Left renal cortex interstitium (tissue), 4 donors: ENCODE data around the gene SLC9A3. TPM values are rescaled to one million over a fixed set of nuclear protein-coding genes. Genes with fewer than 3 reads are reported as not detected.
A peak's percentile ranks its signal among the peaks of the same experiment; 100 is the strongest.

Experiments
- DNase-seq, 4 donors: peaks; one replicate each; pipeline ENCODE4 v3.0.0-alpha.2; 2013; ENCODE audit warnings: low read depth in 4 of 4, low spot score in 2 of 4, missing footprints in 1 of 4
- polyA plus RNA-seq, 4 donors: library from polyadenylated mRNA; unstranded; fragments of 120-200 nt; gene quantifications; one replicate each; pipeline ENCODE4 v1.2.1, GENCODE V29; 2013; ENCODE audit not compliant: insufficient read length in 4 of 4

The SLC9A3 gene
- polyA plus RNA-seq, 4 donors = 39.7 to 60.5 (median 52.2) TPM

- no peak for DNase-seq
These were observed 76.0 kb downstream of the SLC9A3 start for GRCh38 chr5:448061-448765.

DNA sequence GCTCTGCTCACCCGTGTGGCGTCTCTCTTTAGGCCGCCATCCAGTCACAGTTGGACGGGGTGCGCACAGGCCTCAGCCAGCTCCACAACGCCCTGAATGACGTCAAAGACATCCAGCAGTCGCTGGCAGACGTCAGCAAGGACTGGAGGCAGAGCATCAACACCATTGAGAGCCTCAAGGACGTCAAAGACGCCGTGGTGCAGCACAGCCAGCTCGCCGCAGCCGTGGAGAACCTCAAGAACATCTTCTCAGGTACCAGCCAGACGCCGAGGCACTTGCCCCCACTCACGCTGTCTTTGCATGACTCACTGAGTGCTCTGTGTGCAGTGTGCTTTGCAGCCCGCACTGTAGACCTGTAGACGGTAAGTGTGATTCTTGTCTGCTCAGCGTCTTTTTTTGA, 76.7 kb downstream of the SLC9A3 start:
- DNase-seq = no peak

DNA sequence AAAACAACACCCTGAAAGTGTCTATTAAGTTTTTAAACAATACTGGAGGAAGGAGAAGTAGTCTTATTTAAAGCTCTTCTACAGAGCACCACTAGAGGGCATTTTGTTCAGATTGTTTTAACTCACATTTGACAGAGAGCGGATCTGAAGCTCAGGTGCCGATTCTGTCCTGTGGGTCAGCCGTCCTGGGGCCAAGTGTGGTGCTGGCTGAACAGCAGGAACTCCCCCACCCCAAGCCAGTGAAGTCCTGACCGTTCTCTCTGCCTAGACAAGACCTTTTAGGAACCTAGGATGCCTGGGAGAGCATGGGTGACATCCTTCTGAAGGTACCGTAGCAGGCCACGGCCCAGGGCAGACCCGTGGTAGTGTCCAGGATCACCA, 77.4 kb downstream of the SLC9A3 start:
- no peak for DNase-seq

DNA sequence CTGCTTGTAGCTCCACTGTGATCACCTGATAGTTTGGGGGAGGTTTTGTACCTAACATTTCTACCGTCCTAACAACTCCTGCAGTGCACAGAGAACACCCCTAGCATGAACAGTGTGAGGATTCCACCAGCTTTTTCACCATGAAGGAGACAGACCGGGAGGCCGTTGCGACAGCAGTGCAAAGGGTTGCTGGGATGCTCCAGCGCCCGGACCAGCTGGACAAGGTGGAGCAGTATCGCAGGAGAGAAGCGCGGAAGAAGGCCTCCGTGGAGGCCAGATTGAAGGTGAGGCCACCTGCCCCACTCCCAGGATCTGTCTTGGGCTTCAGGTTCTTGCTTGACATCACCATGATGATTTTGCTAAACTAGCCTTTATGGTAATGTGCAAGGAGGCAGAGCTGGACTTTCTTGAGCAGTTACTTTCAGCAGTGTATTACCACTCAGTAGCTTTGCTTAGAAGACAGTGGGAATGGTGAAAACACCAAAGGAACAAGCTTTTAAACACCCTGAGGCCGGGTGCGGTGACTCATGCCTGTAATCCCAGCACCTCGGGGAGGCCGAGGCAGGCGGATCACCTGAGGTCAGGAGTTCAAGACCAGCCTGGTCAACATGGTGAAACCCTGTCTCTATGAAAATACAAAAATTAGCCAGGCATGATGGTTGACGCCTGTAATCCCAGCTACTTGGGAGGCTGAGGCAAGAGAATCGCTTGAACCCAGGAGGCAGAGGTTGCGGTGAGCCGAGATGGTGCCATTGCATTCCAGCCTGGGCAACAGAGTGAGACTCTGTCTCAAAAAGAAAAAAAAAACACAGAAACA, 78.0 kb downstream of the SLC9A3 start:
- no peak for DNase-seq

DNA sequence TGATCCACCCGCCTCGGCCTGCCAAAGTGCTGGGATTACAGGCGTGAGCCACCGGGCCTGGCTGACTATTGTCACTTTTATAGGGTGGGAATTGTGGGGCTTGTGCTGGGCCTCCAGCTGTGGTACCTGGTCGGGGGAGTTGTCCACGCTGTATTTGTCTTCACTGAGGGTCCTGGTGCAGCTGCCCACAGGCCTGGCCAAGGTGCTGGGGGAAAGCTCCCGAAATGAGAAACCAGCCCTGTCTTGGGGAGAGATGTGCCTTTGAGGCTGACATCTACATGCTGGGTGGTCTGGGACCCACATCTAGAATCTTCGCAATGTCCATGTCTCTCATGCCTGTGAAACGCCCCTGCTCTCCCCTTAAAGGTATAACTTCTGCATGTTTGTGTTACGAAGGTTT, 78.7 kb downstream of the SLC9A3 start:
- DNase-seq = no peak

- no peak for DNase-seq
These were observed 80.0 kb downstream of the SLC9A3 start for GRCh38 chr5:444226-444625.

DNA sequence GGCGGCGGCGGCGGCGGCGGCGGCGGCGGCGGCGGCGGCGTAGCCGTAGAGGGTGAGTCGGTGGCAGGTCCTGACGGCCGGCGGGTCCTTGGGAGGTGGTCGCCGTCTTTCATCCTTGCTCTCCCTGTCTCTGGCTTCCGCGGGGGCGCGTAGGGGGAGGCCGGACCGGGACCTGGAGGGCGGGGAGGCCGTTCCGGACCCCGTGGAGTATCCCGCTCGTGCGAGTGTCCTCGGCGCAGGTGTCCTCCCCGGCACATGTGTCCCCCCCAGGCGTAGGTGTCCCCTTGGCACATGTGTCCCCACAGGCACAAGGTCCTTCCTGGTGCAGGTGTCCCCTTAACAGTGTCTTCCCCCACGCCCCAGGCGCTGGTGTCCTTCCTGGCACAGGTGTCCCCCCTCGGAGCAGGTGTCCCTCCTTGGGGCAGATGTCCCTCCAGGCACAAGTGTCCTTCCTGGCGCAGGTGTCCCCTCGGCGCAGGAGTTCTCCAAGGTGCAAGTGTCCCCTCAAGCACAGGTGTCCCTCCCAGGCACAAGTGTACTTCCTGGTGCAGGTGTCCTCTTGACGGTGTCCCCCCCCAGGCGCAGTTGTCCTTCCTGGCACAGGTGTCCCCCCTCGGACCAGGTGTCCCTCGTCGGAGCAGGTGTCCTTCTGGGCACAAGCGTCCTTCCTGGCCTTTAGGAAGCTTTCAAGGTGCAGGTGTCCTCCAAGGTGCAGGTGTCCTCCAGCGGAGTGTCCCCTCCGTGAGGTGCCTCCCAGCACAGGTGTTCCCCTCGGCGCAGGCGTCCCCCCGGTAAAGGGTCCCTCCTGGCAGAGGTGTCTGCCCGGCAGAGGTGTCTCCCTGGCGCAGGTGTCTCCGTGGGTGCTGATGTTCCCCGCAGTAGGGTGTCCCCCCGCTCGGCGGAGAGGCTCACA, 80.8 kb downstream of the SLC9A3 start:
- no peak for DNase-seq

- DNase-seq = peak; percentile 17 to 62 (median 47)
These were observed 81.7 kb downstream of the SLC9A3 start, which contains the start of gene EXOC3 for GRCh38 chr5:442335-443238. TSS of gene EXOC3 (plus strand) at chr5:443176. CDS start at chr5:446206, 3,030 bp downstream.

GRCh38 chr5:441996-442334, 82.3 kb downstream of the SLC9A3 start:
- no peak for DNase-seq

GRCh38 chr5:440401-441201, 83.6 kb downstream of the SLC9A3 start:
- no peak for DNase-seq

DNA sequence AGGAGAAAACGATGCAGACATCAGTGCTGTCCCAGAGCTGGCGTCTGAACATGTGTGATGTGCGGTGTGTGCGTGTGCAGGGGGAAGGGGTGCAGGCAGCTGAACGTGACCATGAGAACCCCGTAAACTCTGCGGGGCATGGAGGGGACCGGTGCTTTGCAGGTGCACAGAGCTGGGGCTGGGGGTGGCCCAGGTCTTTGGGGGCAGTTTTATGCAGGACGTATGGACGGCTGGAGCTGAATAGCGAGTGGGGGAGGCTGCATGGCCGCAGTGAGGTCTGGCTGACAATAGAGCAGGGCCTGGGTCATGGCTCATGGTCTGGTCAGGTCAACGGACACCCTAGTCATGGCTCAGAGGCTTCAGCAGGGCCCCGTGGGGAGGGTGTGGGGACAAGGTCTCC, 84.6 kb downstream of the SLC9A3 start:
- DNase-seq = no peak

- no peak for DNase-seq
These were observed 85.1 kb downstream of the SLC9A3 start for GRCh38 chr5:439181-439580.

GRCh38 chr5:438481-438981, 85.7 kb downstream of the SLC9A3 start:
- DNase-seq = no peak

DNA sequence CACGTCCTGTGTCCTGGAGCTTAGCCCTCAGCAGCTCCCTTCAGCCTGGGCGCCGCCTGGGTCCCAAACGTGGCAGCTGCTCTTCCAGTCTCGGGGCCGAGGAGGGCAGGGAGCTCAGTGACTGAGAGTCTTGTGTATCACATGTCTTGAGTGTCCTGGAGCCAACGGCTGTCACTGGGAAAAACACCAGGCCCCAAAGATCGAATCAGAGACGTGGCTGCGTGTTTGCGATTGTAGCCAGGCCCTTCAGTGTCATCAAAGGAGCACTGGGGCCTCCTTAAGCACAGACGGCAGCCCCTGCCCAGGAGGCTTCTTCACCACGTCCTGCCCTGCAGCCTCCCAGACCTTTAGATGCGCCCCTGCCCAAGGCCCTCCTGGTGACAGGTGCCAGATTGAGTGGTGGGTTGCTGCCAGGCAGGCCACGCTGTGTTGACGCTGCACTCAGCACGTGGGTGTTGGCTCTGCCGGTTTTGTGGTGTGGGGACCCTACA, 86.9 kb downstream of the SLC9A3 start:
- DNase-seq = no peak

DNA sequence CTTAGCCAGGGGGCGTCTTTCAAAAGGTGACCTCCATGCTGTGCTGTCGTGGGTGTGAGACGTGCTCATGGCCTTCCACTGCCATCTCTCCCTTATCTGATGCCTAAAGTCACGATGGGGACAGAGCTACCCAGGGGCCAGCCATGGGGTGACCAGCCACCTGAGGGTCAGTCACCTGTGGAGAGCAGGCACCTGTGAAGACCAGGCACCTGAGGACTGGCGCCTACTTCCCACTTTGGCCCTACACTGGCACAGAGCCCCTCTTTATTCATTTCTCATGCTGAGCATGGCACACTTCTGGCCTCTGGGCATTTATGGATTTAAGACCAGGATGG, 87.6 kb downstream of the SLC9A3 start:
- DNase-seq = no peak

- no peak for DNase-seq
These were observed 88.1 kb downstream of the SLC9A3 start for GRCh38 chr5:435961-436640.

DNA sequence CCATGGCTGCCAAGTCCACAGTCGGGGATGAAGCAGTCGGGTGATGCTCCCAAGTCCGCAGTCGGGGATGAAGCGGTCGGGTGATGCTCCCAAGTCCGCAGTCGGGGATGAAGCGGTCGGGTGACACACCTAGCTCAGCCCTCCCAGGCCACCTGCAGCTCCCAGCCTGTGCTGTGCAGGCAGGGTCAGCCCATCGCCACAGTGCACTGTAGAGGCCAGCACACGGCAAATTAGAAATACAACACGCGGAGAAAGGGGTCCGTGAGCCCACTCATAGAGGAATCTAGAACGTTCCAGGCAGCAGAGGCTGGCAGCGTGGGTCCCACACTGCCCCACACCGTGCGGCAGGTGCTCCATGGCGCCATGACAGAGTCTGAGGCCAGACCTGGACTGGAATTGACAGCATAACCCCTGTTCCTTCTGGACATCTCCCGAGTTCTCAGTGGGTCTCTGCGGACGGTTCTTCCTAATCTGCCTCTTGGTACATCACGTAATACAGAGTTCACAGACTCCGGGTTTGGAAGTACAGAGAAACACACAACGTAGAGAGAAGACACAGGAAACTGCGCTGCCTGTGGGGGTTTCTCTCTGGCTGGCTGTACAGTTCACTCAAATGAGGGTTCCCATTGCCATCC, 89.0 kb downstream of the SLC9A3 start:
- no peak for DNase-seq
